HG02588 (cell line): Measurements from ENCODE around the gene FLT4.
"Not testable (repeated sequence)": the region's sequence is repeated elsewhere in the genome, so short reads cannot be mapped to it uniquely, and the experiment has no call there.

Source experiments
- ATAC-seq: cut with Tn5 transposase; IDR thresholded peaks from one replicate; pipeline ENCODE4 v1.9.1; 2021; ENCODE audit warnings: mild to moderate bottlenecking, moderate library complexity; ENCODE audit not compliant: unreplicated experiment

The FLT4 gene

GRCh38 chr5:180670586-180671359 lies 21.4 kb upstream of the FLT4 start:
- no peak for ATAC-seq

- no peak for ATAC-seq
Observed at GRCh38 chr5:180670157-180670556, 20.8 kb upstream of the FLT4 start.

GRCh38 chr5:180669661-180670060 lies 20.3 kb upstream of the FLT4 start:
- no peak for ATAC-seq

GRCh38 chr5:180668835-180669596 lies 19.6 kb upstream of the FLT4 start:
- no peak for ATAC-seq

- ATAC-seq = no peak
Observed at GRCh38 chr5:180666812-180667211, 17.4 kb upstream of the FLT4 start.

- no peak for ATAC-seq
Observed at GRCh38 chr5:180665682-180666404, 16.4 kb upstream of the FLT4 start.

- ATAC-seq = no peak
Observed at GRCh38 chr5:180658774-180659564, 9.6 kb upstream of the FLT4 start.

- ATAC-seq = not testable (repeated sequence)
Observed at GRCh38 chr5:180655243-180655642, 5.8 kb upstream of the FLT4 start.

- ATAC-seq = no peak
Observed at GRCh38 chr5:180652771-180653170, 3.4 kb upstream of the FLT4 start.

- ATAC-seq = no peak
Observed at GRCh38 chr5:180652346-180652745, 2.9 kb upstream of the FLT4 start.

- no peak for ATAC-seq
Observed at GRCh38 chr5:180648658-180649296, 623 bp downstream of the FLT4 start.

GRCh38 chr5:180647941-180648500 lies 1.4 kb downstream of the FLT4 start:
- no peak for ATAC-seq

- no peak for ATAC-seq
Observed at GRCh38 chr5:180647465-180647864, 1.9 kb downstream of the FLT4 start.

GRCh38 chr5:180646963-180647305 lies 2.5 kb downstream of the FLT4 start:
- no peak for ATAC-seq

GRCh38 chr5:180646289-180646962 lies 3.0 kb downstream of the FLT4 start:
- ATAC-seq = no peak

GRCh38 chr5:180645274-180646204 lies 3.9 kb downstream of the FLT4 start:
- no peak for ATAC-seq

- ATAC-seq = no peak
Observed at GRCh38 chr5:180644825-180645273, 4.6 kb downstream of the FLT4 start.

GRCh38 chr5:180644129-180644824 lies 5.1 kb downstream of the FLT4 start:
- no peak for ATAC-seq
